Heart left ventricle (tissue), 16 donors: ENCODE results near the gene DENND1B. TPM values are rescaled to one million over a fixed set of nuclear protein-coding genes. Genes with fewer than 3 reads are reported as not detected.

ENCODE experiments used
- ATAC-seq, 4 donors: fragments of 200-7000 bp; cut with Tn5 transposase; one replicate each; pipeline ENCODE4 v1.9.1; 2020 to 2022; ENCODE audit warnings: moderate library complexity in 4 of 4, mild to moderate bottlenecking in 3 of 4, moderate number of reproducible peaks in 1 of 4
- DNase-seq, 5 donors: peaks; one replicate each; pipeline ENCODE4 v3.0.0-alpha.2; 2020
- H3K27ac ChIP-seq, 12 donors: fragments of 200-600 bp; sonication (generic) in 4 of 12; one replicate each; pipeline versions ENCODE4 v1.5.0 to v1.8.0; 2016 to 2022; ENCODE audit warnings: mild to moderate bottlenecking in 2 of 12
- H3K27me3 ChIP-seq, 9 donors: fragments of 200-600 bp; sonication (generic) in 2 of 9; one replicate each; pipeline versions ENCODE4 v1.5.1 to v1.8.0; 2016 to 2022; ENCODE audit warnings: mild to moderate bottlenecking in 3 of 9
- H3K36me3 ChIP-seq, 9 donors: fragments of 200-600 bp; sonication (generic) in 2 of 9; one replicate each; pipeline versions ENCODE4 v1.5.0 to v1.8.0; 2018 to 2022; ENCODE audit warnings: mild to moderate bottlenecking in 2 of 9
- H3K4me1 ChIP-seq, 12 donors: fragments of 200-600 bp; sonication (generic) in 4 of 12; one replicate each; pipeline versions ENCODE4 v1.5.0 to v1.8.0; 2016 to 2022; ENCODE audit warnings: mild to moderate bottlenecking in 3 of 12
- H3K4me3 ChIP-seq, 12 donors: fragments of 200-600 bp; sonication (generic) in 4 of 12; one replicate each; pipeline versions ENCODE4 v1.5.0 to v1.8.0; 2017 to 2022; ENCODE audit warnings: mild to moderate bottlenecking in 9 of 12, moderate library complexity in 4 of 12
- H3K9me3 ChIP-seq, 12 donors: fragments of 200-600 bp; sonication (generic) in 4 of 12; one replicate each; pipeline versions ENCODE4 v1.5.0 to v1.8.0; 2016 to 2022; ENCODE audit warnings: mild to moderate bottlenecking in 1 of 12
- CTCF ChIP-seq, 12 donors: fragments of 200-600 bp; sonication (generic) in 4 of 12; IDR thresholded peaks; one replicate each; pipeline versions ENCODE4 v1.5.0 to v1.8.0; 2018 to 2022; ENCODE audit warnings: antibody characterized with exemption in 12 of 12, mild to moderate bottlenecking in 5 of 12
- POLR2A ChIP-seq, 2 donors: fragments of 450-650 bp; IDR thresholded peaks; one replicate each; pipeline ENCODE4 v1.6.1; 2017; ENCODE audit warnings: antibody characterized with exemption in 2 of 2, mild to moderate bottlenecking in 2 of 2, moderate library complexity in 2 of 2
- WGBS, 4 donors: extraction: QIAGEN DNeasy Blood & Tissue Kit in 2 of 4; methylation state at CpG; one replicate each; pipeline versions ENCODE4 v1.1.5 to v1.1.7; 2013 to 2018; 5-methylcytosine and 5-hydroxymethylcytosine counted together
- intact Hi-C, 10 donors: fragments of 100-400 bp; cut with DNase I; formaldehyde crosslinking; loops; one replicate each; pipeline versions ENCODE4 v1.11.1 to v1.14.2; 2022
- polyA plus RNA-seq, 2 donors: library from polyadenylated mRNA; stranded (reverse); fragments of 200-250 nt; gene quantifications; one replicate each; pipeline ENCODE4 v1.2.3, GENCODE V29; 2013
- total RNA-seq, 9 donors: library from RNA; depleted of rRNA in 2 of 9; stranded (reverse); fragments of >200 nt in 2 of 9; fragmentation: NEBNext Ultra II Directional in 3 of 9; extraction: Animal tissue kit (Norgen Biotek cat#: 25700) in 3 of 9; gene quantifications; one replicate each; pipeline versions ENCODE4 v1.1.0 to v1.2.4, GENCODE V29; 2016 to 2023
- donor health status: ischemic (EF 13 %, LVEDD 7.1; RV severe dilation, severe dysfunction).
- donor health status: healthy with polysubstance abuse.
- donor health status: DM: no; HTN: yes; CAD: no.
- donor health status: DM: no; HTN: no; CAD: no.
- donor health status: ischemic (EF 25% LVEDD 6.9; RV normal size, moderate dysfunction).
- donor health status: ischemic (EF 25% LVEDD 5.7; RV mildly dilated, moderate dysfunction).
- donor health status: healthy.
- donor health status: DM: yes; HTN: yes; CAD: no.
- donor health status: ischemic (EF 35%, LVEDD 5.7; RV mildly dilated, moderate dysfunction).
- donor health status: nonischemic (EF 11% LVEDD 7.7; RV severe dilation, severe dysfunction).
- donor health status: DM: yes; HTN: yes; CAD: no.
- donor health status: PGD.
- donor health status: ischemic (EF 29% LVEDD 5.4; RV normal size, mild dysfunction).
- donor health status: nonischemic (EF 23%, LVEDD 6.1; RV moderate dilation, normal function).

DENND1B gene
- total and polyA plus RNA-seq, 11 donors, result 4.0 to 31.4 (median 21.0) TPM

GRCh38 chr1:197750366-197750765 lies 24.9 kb downstream of the DENND1B start:
- intact Hi-C loops, result no loop called here
- Histone ChIP-seq H3K36me3 (no peaks in the 10 kb centered on the region), H3K4me1 (peaks cover 0 to 20% (median 0%) of the 10 kb centered on the region in 12 donors), H3K27ac (no peak overlapping the region), H3K27me3 (no peaks in the 10 kb centered on the region), H3K4me3 (no peak overlapping the region), H3K9me3 (peaks cover 0 to 6% (median 0%) of the 10 kb centered on the region in 12 donors)
- TF ChIP-seq POLR2A (IDR thresholded peaks at IDR 0.05) (no peak), CTCF (IDR thresholded peaks at IDR 0.05) (no peak)
- ATAC-seq (no peak), DNase-seq (no peak)

- Histone ChIP-seq H3K9me3 (peaks cover 0 to 7% (median 0%) of the 10 kb centered on the region in 12 donors), H3K27me3 (no peaks in the 10 kb centered on the region), H3K4me3 (no peak overlapping the region), H3K4me1 (peaks cover 0 to 18% (median 2%) of the 10 kb centered on the region in 12 donors), H3K36me3 (no peaks in the 10 kb centered on the region), H3K27ac (no peak overlapping the region)
- intact Hi-C loops, result no loop called here
- ATAC-seq (no peak), DNase-seq (no peak)
- WGBS, 4 donors, result 80 to 86% (median 85%) methylated on average over 4 of the region's 4 CpGs
- TF ChIP-seq CTCF (IDR thresholded peaks at IDR 0.05) (no peak), POLR2A (IDR thresholded peaks at IDR 0.05) (no peak)
These were observed 29.4 kb downstream of the DENND1B start for GRCh38 chr1:197745911-197746310.

GRCh38 chr1:197744979-197745378 lies 30.3 kb downstream of the DENND1B start:
- TF ChIP-seq CTCF (IDR thresholded peaks at IDR 0.05) (no peak), POLR2A (IDR thresholded peaks at IDR 0.05) (no peak)
- no peak overlapping the region for H3K27ac ChIP-seq
- DNase-seq (no peak), ATAC-seq (no peak)
- intact Hi-C loops, result no loop called here
- H3K4me1 ChIP-seq, result peaks cover 0 to 15% (median 2%) of the 10 kb centered on the region in 12 donors
- peaks cover 0 to 7% (median 0%) of the 10 kb centered on the region in 12 donors for H3K9me3 ChIP-seq
- H3K27me3 ChIP-seq, result no peaks in the 10 kb centered on the region
- no peak overlapping the region for H3K4me3 ChIP-seq
- 53 to 78% (median 55%) methylated on average over 1 of the region's 1 CpG for WGBS, 4 donors
- H3K36me3 ChIP-seq, result no peaks in the 10 kb centered on the region

GRCh38 chr1:197743578-197743977 lies 31.7 kb downstream of the DENND1B start:
- H3K4me3 ChIP-seq, result no peak overlapping the region
- DNase-seq, result no peak
- intact Hi-C loops, result no loop called here
- no peak overlapping the region for H3K27ac ChIP-seq
- no peaks in the 10 kb centered on the region for H3K36me3 ChIP-seq
- WGBS, 4 donors, result 96 to 100% (median 97%) methylated on average over 2 of the region's 2 CpGs
- H3K9me3 ChIP-seq, result peaks cover 0 to 7% (median 0%) of the 10 kb centered on the region in 12 donors
- H3K27me3 ChIP-seq, result no peaks in the 10 kb centered on the region
- TF ChIP-seq CTCF (IDR thresholded peaks at IDR 0.05) (no peak), POLR2A (IDR thresholded peaks at IDR 0.05) (no peak)
- no peak for ATAC-seq
- peaks cover 0 to 19% (median 2%) of the 10 kb centered on the region in 12 donors for H3K4me1 ChIP-seq
